NCI-H1092 treated with DMSO at 0.1 percent for 48 hours (cell line): ENCODE results near the gene GMFB.

Source experiments
- DNase-seq: peaks from one replicate; lab custom pipeline; 2025; lab: John Stamatoyannopoulos, UW

Gene GMFB

DNA sequence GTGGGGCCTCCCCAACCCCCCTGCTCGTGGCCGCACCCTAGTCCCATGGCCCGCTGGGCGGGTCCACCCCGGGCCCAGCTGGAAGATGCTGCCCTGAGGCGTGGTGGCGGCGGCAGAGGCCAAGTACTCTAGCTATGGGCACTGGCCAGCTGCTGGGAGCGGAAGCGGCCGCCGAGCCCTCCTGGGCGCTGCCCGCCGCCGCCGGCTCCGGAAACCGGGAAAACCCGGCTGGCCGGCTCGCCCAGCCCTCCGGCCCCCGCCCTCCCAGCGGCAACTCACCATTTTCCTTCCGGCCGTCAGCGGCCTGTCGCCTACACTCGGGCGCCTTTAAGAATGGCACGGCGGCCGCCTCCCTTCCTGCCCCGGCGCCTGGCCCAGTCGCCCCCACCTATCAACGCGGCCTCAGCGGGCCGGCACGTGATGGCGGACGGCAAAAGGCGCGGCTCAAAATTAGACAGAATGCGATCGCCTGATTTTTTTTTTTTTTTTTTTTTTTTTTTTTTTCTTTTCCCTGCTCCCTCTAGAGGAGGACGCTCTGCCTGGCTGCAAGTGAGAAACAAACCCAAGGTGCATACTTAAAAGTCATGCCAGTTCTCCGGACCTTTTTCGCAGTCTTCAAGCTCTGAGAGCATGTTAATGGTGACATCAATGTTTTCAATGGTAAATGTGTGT, at the start of gene GMFB:
Gene GMFB, minus strand, starts transcription at position 335 of the 672 bp plus-strand sequence. Its CDS starts 53 bp downstream, at position 282.
- peak; percentile 91 for DNase-seq

DNA sequence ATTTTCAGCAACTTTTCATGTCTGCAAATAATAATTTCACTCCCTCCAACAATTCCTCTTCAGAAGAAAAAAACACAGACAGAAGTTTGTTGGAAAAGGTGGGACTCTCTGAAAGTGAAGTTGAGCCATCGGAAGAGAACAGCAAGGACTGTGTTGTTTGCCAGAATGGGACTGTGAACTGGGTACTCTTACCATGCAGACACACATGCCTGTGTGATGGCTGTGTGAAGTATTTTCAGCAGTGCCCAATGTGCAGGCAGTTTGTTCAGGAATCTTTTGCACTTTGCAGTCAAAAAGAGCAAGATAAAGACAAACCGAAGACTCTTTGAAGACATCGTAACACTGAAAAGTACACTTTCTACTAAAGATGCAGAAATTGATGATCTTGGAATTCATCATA, 49.3 kb upstream of the GMFB start:
- no peak for DNase-seq

DNA sequence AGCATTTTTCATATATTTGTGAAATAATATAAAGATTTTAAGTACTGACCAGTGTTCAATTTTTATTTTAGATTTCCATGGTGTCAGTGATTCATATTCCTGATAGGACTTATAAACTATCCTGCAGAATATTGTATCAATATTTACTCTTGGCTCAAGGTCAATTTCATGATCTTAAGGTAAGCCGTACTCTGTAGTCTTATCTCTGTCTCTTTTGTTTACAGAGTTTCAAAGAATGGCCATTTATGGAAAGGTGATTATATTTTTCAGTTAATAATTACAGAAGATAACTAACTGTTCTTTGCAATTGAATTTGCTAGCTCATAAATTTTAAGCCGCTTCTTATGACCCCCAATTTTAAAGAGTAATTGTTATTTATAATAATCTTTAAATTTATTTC, 48.9 kb upstream of the GMFB start:
- no peak for DNase-seq

DNA sequence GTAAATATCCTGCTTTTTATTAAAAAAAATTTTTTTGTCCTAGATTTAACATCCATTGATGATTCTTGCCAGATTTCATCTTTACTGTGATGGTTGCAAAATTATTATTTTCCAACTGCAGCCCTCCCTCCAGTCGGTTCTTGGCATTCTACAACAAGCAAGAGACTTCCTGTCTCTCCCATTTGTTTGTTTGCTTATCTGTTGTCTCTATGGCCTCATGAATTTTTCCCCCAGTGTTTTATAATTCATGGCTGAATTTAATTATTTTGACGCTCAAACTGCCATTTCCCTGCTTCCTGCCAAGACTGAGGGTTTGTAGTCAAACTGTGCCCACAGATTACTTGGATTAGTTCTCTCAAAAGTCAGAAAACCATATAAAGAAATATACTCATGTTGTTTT, 46.9 kb upstream of the GMFB start:
- no peak for DNase-seq

DNA sequence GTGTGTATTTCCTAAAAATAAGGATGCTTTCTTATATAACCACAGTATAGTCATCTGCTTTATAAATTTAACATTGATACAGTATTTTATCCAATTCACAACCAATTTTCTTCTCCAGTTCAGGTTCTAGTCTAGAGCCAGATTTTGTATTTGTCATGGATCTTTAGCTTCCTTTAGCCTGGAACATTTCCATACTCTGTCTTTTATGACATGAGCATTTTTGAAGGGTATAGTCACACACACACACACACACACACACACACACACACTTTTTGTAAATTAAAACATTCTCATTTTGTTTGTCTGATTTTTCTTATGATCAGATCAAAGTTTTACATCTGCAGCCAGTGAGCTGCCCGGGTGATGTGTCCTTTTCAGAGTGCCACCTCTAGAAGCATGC, 46.3 kb upstream of the GMFB start:
- no peak for DNase-seq

DNA sequence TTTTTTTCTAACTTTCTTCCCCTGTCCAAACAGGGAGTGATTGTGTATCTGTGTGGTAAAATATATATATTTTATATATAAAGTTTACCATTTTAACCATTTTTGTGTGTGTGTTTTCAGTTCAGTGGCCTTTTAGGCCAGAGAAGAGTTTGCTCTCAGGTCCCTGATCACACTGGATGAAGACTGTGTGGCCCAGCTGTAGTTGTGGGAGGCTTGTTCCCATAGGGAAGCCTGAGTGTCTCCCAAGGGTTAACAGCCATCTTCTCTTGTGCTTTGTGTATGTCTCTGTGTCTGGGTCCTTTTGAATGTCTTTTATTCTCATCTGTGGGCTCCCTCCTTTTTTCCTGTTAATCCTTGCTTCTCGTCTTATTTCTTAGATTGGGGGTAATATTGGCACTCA, 44.3 kb upstream of the GMFB start:
- no peak for DNase-seq

DNA sequence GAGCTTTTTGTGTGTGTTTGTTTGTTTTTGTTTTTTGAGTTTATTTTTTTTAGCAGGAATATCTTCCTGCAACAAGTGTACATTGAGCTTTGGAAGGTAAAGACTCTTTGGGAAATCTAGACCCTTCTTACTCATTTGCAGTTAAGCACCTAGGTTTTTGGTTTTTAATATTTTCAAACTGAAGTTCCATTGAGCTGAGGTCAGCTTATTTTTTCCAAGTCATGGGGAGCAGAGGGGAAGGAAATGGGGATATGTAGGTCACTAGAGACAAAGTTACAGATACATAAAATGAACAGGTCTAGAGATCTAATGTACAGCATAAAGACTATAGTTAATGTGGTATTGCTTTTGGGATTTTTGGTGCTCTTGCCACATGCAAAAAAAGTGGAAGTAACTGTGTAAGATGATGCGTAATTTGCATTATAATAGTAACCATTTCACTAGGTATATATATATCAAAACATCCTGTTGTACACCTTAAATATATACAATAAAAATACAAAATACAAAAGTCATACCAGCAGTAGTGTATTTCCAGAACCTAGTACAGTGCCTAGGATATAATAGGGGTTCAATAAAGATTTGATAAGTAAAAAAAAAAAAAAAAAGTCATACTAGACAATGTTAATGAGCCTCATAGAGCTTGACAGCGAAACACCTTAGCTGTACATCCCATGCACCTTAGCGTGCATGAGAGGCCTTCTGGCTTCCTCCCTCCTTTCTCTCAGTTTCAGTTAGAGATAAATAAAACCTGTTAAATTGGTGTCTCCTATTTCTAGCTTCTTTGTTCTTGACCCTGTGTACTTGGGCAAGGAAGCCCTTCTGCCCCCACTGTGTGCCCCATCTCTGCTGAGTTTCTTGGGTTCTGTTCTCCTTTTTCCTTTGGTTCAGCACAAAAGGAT, 43.6 kb upstream of the GMFB start:
- no peak for DNase-seq

DNA sequence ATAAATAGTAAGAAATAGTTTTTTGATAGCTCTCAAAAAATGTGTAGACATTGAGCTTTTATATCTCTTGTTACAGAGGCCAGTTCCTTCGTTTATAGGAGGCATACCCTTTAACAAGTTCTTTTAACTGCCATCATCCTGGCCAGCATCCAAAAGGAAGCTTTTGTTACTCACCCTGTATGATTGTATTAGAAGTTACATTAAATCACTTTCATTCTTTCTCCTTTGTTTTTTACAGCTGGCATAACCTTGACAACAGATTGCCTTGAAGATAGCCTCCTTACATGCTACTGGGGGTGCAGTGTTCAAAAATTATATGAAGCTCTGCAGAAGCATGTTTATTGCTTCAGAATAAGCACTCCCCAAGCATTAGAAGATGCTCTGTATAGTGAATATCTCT, 41.0 kb upstream of the GMFB start:
- no peak for DNase-seq

DNA sequence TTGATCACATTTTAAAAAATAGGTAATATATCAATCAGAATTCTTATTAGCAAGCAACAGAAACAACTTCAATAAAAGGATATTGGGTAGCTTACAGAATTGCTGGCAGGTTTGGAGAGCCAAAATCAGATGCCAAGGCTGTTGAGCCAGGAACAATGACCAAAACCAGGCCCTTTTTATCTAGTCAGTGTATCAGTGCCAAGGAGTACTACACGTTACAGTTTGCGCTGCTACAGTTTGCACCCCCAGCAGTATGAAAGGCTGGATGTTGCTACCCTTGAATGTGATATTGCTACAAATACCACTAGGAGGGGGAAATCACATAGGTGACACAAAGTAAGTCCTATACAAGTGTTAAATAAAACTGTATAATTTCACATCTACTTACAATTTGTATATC, 40.2 kb upstream of the GMFB start:
- peak; percentile 8 for DNase-seq

DNA sequence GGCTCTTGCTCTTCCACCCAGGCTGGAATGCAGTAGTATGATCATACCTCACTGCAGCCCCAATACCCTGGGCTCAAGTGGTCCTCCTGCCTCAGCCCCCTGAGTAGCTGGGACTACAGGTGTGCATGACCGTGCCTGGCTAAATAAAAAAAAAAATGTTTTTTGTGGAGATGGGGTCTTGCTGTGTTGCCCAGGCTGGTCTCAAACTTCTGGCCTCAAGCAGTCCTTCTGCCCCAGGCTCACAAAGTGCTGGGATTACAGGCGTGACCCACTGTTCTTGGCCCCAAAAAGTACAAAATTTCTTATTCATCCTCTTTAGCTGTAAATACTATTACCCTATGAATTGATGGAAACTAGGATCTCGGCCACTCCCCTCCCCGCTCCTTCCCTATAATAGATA, 35.6 kb upstream of the GMFB start:
- no peak for DNase-seq

DNA sequence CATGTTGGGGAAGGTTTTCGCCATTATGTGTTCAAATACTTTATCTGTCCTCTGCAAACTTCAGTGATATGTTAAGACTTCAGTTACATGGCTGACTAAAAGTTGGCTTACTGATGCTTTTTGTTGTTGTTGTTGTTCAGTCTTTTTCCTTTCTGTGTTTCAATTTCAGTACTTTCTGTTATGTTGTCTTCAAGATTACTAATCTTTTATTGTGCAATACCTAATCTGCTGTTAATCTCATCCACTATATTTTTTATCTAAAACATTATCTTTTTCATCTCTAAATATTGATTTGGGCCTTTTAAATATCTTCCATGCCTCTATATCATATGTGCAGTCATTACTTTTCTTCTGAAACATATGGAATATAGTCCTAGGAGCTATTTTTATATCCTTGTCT, 27.9 kb upstream of the GMFB start:
- no peak for DNase-seq

DNA sequence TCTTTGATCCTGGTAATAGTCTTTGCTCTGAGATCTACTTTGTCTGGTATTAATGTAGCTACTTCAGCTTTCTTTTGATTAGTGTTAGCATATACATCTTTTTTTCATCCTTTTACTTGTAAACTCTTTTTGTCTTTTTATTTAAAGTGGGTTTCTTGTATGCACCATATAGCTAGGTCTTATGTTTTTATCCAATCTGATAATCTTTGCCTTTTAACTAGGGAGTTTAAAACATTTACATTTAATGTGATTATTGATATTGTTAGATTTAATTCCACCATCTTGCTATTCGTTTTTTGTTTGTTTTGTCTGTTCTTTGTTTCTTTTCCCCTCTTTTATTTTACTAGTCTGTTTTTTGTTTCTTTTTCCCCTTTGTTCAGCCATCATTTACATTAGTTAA, 26.9 kb upstream of the GMFB start:
- no peak for DNase-seq

DNA sequence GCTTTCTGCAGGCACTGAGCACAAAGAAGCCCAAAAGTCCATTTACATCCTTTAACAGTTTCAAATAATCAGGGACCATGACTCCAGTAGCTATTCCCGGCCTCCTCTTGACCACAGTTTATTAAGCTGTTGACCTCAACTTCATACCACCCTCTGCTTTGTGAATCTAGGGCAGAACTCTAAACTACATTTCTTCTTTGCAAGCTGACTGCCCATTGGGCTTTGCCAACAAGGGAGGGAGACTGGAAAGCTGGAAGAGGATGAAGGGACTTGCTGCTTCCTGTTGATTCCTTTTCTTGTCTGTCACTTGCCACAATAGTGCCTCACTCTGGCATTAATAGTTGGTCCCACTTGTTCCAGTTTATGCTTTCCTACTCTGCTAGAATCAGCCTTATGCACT, 23.6 kb upstream of the GMFB start:
- no peak for DNase-seq

DNA sequence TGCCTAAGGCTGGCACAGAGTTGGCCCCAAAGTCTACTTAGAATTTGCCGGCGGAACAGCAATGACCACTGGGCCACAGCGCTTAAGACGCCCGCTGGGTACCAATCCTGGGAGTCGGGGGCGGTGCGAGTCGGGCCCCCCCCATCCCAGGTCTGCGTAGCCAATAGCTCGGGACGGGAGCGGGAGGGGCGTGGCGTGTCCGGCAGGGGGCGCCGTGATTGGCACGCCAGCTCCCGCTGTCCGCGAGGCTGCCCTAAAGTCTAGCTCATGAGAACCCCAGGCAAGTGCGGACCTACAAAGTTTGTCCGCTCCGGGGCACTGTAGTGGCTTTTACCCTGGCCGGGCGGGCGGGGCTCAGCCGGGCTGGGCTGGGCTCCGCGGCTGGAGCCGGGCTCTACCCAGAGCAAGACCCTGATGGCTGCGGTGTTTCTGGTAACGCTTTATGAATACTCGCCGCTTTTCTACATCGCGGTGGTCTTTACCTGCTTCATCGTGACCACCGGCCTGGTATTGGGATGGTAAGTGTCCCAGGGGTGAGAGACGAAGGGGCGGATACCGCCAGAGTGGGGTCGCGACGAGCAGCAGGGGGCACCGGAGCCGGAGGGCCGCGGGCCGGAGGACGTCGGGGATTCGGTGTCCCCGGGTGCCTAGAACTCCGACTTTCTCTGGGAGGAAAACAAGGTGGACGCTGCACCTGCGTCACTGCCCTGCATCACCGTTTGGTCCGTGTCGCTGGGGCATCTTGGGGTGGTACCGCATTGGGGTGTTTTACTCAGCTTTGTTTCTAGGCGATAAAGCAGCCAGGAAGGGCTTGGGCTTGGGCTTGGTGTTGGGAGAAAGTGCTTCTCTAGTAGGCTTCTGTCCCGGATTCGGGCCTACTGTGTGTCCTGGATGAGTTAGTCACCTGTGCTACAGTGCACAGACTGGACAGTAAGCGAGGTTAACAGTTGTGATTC, 21.0 kb upstream of the GMFB start, which contains the start of gene CGRRF1:
Gene CGRRF1, plus strand, starts transcription at position 361 of the 956 bp plus-strand sequence. Its CDS starts 54 bp downstream, at position 415.
- peak; percentile 98 for DNase-seq

DNA sequence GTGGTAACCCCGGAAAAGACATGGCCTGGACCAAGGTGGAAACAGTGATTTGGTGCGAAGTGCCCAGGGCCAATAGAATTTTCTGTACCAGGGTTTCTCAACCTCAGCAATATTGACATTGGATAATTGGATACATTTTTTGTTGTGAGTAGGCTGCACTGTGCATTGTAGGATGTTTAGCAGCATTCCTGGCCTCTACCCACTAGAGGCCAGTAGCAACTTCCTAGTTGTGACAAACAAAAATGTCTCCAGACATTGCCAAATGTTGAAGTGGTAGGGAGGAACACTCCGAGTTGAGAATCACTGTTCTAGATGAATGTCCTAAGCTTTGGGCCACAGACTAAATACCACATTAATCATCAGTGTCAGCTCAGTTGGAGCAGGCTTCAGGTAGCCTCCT, 14.7 kb upstream of the GMFB start:
- no peak for DNase-seq

DNA sequence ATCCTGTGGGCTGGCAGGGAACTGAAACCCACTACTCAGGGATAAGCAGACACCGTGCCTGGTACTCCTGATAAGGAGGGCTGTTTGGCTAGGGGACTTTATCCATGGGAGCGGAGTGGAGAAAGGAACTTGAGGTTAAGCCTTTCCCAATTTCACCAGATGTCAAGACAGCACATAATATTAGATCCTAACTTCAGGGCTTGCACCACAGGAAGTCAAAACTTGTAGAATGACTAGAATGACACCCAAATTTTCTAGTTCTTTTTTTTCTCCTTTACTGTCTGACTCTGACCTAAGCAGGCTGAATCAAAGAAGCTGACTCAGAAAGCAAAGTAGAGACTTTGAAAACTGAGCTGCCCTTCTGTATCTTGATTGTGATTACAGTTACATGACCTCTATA, 13.8 kb upstream of the GMFB start:
- DNase-seq, result no peak

DNA sequence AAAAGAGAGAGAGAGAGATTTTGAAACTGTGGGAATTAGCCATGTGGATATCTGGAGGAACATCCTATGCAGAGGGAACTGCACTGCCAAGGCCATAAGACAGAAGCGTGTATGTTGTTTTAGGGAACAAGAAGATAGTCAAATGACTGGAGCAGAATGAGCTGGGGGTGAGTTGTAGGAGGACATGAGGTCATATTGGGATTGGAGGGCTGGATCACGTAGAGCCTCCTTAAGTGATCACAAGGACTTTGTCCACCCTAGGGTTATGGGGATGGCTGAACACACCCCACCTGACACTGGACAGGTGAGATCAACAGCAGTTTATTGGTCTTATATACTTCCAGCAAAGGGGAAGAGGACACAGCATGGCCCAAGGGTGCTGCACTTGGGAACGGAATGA, 12.7 kb upstream of the GMFB start:
- DNase-seq, result no peak

DNA sequence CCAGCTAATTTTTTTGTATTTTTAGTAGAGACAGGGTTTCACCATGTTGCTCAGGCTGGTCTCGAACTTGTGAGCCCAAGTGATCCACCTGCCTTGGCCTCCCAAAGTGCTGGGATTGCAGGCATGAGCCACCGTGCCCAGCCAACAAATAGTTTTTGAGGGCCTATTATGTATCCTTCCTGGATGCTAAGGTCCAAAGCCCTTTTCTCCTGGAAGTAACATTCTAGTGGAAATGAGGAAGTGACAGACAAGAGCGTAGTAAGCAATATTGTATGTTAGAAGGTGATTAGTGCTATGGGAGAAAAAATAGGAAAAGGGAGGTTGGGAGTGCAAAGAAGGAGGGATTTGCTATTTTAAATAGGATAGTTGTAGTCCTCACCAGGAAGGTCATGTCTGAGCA, 12.0 kb upstream of the GMFB start:
- no peak for DNase-seq

DNA sequence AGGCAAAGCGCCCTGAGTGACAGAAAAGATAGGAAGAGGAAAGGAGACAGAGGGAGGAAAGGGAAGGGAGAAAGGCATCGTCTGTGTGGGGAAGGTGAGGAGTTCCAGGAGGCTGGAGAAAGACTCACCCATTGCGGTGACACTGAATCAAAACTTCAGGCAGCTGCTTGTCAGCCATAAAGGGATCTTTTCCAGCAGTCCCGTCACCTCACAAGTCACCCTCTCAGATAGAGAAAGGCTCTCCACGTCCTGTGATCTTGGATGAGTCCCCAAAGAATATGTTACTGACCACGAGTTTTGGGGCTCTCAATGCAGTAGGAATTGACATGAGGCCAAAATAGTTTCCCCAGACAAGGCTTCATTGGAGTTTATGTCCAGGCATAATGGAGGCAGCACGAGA, 9.8 kb upstream of the GMFB start:
- DNase-seq, result no peak

DNA sequence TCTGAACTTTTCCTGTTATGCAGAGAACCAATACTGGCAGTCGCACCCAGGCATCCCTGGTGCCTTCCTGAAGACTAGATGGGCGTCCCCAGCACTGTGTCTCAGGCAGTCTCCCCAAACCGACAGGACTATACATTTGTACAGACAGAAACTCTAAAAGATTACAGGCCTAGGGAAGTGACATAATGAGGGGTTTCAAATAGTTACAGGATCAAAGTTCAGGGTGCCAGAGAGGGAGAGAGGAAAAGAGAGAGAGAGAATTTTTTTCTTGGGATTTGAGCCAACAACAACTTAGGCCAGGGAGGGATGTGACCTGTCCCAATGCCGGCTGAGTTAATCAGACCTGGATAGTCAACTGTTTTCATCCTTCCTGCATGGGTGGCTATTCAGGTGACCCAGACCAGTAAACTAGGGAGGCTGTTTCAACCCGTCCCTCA, 9.3 kb upstream of the GMFB start:
- DNase-seq, result no peak

DNA sequence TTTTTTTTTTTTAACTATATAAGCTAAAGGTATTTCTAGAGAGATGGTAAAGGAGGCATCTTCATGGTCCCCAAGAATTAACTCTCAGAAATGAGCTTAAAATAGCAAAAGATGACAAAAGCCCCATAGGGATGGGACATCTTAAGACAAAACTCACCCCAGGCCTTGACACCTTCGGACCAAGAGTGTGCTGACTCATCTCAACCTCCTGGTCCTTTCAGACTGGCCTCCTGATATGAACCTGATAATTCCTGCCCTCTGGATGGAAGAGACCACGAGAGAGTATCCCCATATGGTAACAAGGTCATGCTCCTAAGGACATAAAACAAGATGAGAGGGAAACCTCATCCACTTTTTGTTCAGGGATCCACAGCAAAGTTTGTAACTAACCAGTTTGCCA, 8.4 kb upstream of the GMFB start:
- no peak for DNase-seq

DNA sequence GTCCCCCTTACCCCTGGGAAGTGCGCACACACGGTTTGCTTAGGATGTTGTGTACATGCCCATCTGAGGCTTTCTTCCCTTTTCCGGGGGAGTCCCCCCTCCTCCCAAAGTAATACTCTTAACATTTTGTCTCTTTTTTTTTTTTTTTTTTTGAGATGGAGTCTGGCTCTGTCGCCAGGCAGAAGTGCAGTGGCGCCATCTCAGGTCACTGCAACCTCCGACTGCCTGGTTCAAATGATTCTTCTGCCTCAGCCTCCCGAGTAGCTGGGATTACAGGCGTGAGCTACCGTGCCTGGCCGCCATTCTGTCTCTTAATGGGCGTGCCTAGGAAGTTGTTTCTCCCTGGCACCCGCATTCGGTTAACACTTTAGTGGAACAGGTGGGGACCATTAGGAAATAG, 4.5 kb upstream of the GMFB start:
- DNase-seq, result peak; percentile 8
